Activated CD4-positive, CD25-positive, alpha-beta regulatory T cell (primary cell): Measurements from ENCODE around the gene ANKS6.

ENCODE experiments used
- DNase-seq, 4 experiments: peaks; one replicate each; lab custom pipeline; 2025; lab: John Stamatoyannopoulos, UW

Gene ANKS6

GRCh38 chr9:98796364-98797101 is at the start of gene ANKS6:
Gene ANKS6, minus strand, starts transcription at chr9:98796555. Its CDS starts 64 bp downstream, at chr9:98796491.
- peak; percentile 68 to 80 (median 72) for DNase-seq

GRCh38 chr9:98846081-98846480 is 49.7 kb upstream of the ANKS6 start:
- DNase-seq = no peak

GRCh38 chr9:98842510-98842909 is 46.2 kb upstream of the ANKS6 start:
- DNase-seq = no peak

GRCh38 chr9:98839724-98840123 is 43.4 kb upstream of the ANKS6 start:
- DNase-seq = no peak

- no peak for DNase-seq
Observed at GRCh38 chr9:98838868-98839565, 42.7 kb upstream of the ANKS6 start.

GRCh38 chr9:98838155-98838867 is 42.0 kb upstream of the ANKS6 start:
- DNase-seq = no peak

- DNase-seq = no peak
Observed at GRCh38 chr9:98837516-98837915, 41.2 kb upstream of the ANKS6 start.

GRCh38 chr9:98836206-98836605 is 39.9 kb upstream of the ANKS6 start:
- no peak for DNase-seq

GRCh38 chr9:98834386-98834785 is 38.0 kb upstream of the ANKS6 start:
- no peak for DNase-seq

- DNase-seq = no peak
Observed at GRCh38 chr9:98833090-98833956, 37.0 kb upstream of the ANKS6 start.

GRCh38 chr9:98832768-98833089 is 36.4 kb upstream of the ANKS6 start:
- DNase-seq = no peak

GRCh38 chr9:98831696-98832095 is 35.3 kb upstream of the ANKS6 start:
- DNase-seq = no peak

GRCh38 chr9:98830554-98830953 is 34.2 kb upstream of the ANKS6 start:
- no peak for DNase-seq

- DNase-seq = no peak
Observed at GRCh38 chr9:98829766-98830165, 33.4 kb upstream of the ANKS6 start.

- DNase-seq = no peak
Observed at GRCh38 chr9:98826716-98827115, 30.4 kb upstream of the ANKS6 start.

- DNase-seq = no peak
Observed at GRCh38 chr9:98825414-98825813, 29.1 kb upstream of the ANKS6 start.

- no peak for DNase-seq
Observed at GRCh38 chr9:98823666-98824334, 27.4 kb upstream of the ANKS6 start.

GRCh38 chr9:98822661-98823060 is 26.3 kb upstream of the ANKS6 start:
- no peak for DNase-seq

- DNase-seq = no peak
Observed at GRCh38 chr9:98821831-98822230, 25.5 kb upstream of the ANKS6 start.

GRCh38 chr9:98819231-98819630 is 22.9 kb upstream of the ANKS6 start:
- DNase-seq = no peak

GRCh38 chr9:98818764-98819163 is 22.4 kb upstream of the ANKS6 start:
- DNase-seq = no peak
